Prostate gland (tissue), 2 donors: Measurements from ENCODE around the gene LRRC71.

ENCODE experiments used
- CTCF ChIP-seq, 4 experiments: fragments of 200-600 bp in 2 of 4; fragments of 450-650 bp in 2 of 4; sonication (generic) in 2 of 4; IDR thresholded peaks; 1 replicate in 3 of 4; 2 replicates in 1 of 4; pipeline ENCODE4 v1.5.1; 2016 to 2019; ENCODE audit warnings: antibody characterized with exemption in 4 of 4, mild to moderate bottlenecking in 2 of 4, moderate library complexity in 2 of 4
- POLR2A ChIP-seq: fragments of 450-650 bp; IDR thresholded peaks from one replicate; pipeline ENCODE4 v1.6.1; 2016; ENCODE audit warnings: antibody characterized with exemption, mild to moderate bottlenecking
- POLR2AphosphoS5 ChIP-seq: sonication (generic); formaldehyde crosslinking; IDR thresholded peaks from one replicate; pipeline ENCODE4 v1.6.1; 2017; ENCODE audit warnings: antibody characterized with exemption

GRCh38 chr1:156874142-156874541, 46.3 kb upstream of the LRRC71 start:
- TF ChIP-seq CTCF (IDR thresholded peaks at IDR 0.05) (no peak), POLR2AphosphoS5 (no peak), POLR2A (no peak)
